Measurements from ENCODE around the gene TRMT6. TPM values are rescaled to one million over a fixed set of nuclear protein-coding genes. Genes with fewer than 3 reads are reported as not detected.

The TRMT6 gene
- total RNA-seq, 1 donor from 2014 or later = 11.1 TPM

- DNase-seq (ENCODE audit: extremely low spot score, unreplicated experiment) = no peak
- TF ChIP-seq CTCF (IDR thresholded peaks at IDR 0.05) = no peak
- Mint-ChIP-seq H3K4me3 (ENCODE audit: unreplicated experiment) (no peak overlapping the region), H3K4me1 (ENCODE audit: unreplicated experiment) (no peaks in the 10 kb centered on the region), H3K27me3 (ENCODE audit: unreplicated experiment) (no peaks in the 10 kb centered on the region), H3K9me3 (ENCODE audit: unreplicated experiment) (no peaks in the 10 kb centered on the region), H3K36me3 (ENCODE audit: unreplicated experiment) (peaks cover 8% of the 10 kb centered on the region), H3K27ac (ENCODE audit: unreplicated experiment) (no peak overlapping the region)
Observed at GRCh38 chr20:5990946-5991345, 40.6 kb upstream of the TRMT6 start.

- H3K9me3 Mint-ChIP-seq (ENCODE audit: unreplicated experiment) = no peaks in the 10 kb centered on the region
- H3K4me1 Mint-ChIP-seq (ENCODE audit: unreplicated experiment) = no peaks in the 10 kb centered on the region
- no peak overlapping the region for H3K27ac Mint-ChIP-seq (ENCODE audit: unreplicated experiment)
- no peak for DNase-seq (ENCODE audit: extremely low spot score, unreplicated experiment)
- peaks cover 8% of the 10 kb centered on the region for H3K36me3 Mint-ChIP-seq (ENCODE audit: unreplicated experiment)
- H3K4me3 Mint-ChIP-seq (ENCODE audit: unreplicated experiment) = no peak overlapping the region
- H3K27me3 Mint-ChIP-seq (ENCODE audit: unreplicated experiment) = no peaks in the 10 kb centered on the region
- no peak for TF ChIP-seq CTCF (IDR thresholded peaks at IDR 0.05)
Observed at GRCh38 chr20:5989539-5989938, 39.2 kb upstream of the TRMT6 start.

GRCh38 chr20:5987383-5987782 is 37.0 kb upstream of the TRMT6 start:
- no peak overlapping the region for H3K27ac Mint-ChIP-seq (ENCODE audit: unreplicated experiment)
- no peak overlapping the region for H3K4me3 Mint-ChIP-seq (ENCODE audit: unreplicated experiment)
- TF ChIP-seq CTCF (IDR thresholded peaks at IDR 0.05) = no peak
- no peaks in the 10 kb centered on the region for H3K9me3 Mint-ChIP-seq (ENCODE audit: unreplicated experiment)
- DNase-seq (ENCODE audit: extremely low spot score, unreplicated experiment) = no peak
- no peaks in the 10 kb centered on the region for H3K4me1 Mint-ChIP-seq (ENCODE audit: unreplicated experiment)
- peaks cover 10% of the 10 kb centered on the region for H3K36me3 Mint-ChIP-seq (ENCODE audit: unreplicated experiment)
- no peaks in the 10 kb centered on the region for H3K27me3 Mint-ChIP-seq (ENCODE audit: unreplicated experiment)

DNA sequence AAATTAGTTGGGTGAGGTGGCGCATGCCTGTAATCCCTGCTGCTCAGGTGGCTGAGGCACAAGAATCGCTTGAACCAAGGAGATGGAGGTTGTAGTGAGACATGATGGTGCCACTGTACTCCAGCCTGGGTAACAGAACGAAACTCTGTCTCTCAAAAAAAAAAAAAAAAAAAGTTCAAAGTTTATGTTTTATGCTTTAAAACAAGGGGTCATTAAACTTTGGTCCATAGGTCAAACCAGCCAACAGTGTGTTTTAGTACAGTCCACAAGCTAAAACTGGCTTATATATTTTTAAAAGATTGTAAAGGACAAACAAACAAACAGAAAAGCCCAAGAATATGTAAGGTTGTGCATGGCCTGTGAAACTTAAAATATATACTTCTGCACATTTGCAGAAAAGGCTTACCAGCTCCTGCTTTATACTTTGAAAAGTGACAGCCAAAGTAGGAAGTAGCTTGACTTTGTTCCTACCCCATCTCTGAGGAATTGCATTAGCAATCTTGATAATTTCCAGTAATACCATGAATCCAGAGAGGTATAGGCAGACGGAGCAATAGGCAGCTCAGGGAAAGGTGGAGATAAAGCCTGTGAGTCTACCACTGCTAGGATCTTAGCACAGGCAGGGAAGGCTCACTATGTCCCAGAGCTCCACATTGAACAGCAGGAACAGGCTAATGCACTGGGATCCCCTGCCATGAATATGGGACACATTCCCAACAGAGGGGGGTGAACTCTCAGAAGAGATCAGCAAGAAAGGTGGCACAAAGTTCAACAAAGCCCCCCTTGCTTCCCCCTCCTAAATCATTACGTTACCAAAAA is 30.6 kb upstream of the TRMT6 start:
- H3K36me3 Mint-ChIP-seq (ENCODE audit: unreplicated experiment) = peaks cover 5% of the 10 kb centered on the region

More for the DNA sequence above, 30.6 kb upstream of the TRMT6 start:
- Mint-ChIP-seq H3K9me3 (ENCODE audit: unreplicated experiment) (no peaks in the 10 kb centered on the region), H3K27me3 (ENCODE audit: unreplicated experiment) (no peaks in the 10 kb centered on the region), H3K4me3 (ENCODE audit: unreplicated experiment) (no peak overlapping the region), H3K4me1 (ENCODE audit: unreplicated experiment) (no peaks in the 10 kb centered on the region), H3K27ac (ENCODE audit: unreplicated experiment) (no peak overlapping the region)
- DNase-seq (ENCODE audit: extremely low spot score, unreplicated experiment) = no peak
- no peak for TF ChIP-seq CTCF (IDR thresholded peaks at IDR 0.05)
